Stimulated activated CD4-positive, alpha-beta T cell treated with anti-CD3 and anti-CD28 coated beads, Interleukin-2, amount 100 ng/mL, for 48 hours (primary cell): ENCODE data around the gene SVOP.
"Not testable (repeated sequence)": the region's sequence is repeated elsewhere in the genome, so short reads cannot be mapped to it uniquely, and the experiment has no call there.

ENCODE experiments used
- DNase-seq, 2 donors: peaks; one replicate each; pipeline ENCODE4 v3.0.0-alpha.2; 2020

SVOP gene

DNA sequence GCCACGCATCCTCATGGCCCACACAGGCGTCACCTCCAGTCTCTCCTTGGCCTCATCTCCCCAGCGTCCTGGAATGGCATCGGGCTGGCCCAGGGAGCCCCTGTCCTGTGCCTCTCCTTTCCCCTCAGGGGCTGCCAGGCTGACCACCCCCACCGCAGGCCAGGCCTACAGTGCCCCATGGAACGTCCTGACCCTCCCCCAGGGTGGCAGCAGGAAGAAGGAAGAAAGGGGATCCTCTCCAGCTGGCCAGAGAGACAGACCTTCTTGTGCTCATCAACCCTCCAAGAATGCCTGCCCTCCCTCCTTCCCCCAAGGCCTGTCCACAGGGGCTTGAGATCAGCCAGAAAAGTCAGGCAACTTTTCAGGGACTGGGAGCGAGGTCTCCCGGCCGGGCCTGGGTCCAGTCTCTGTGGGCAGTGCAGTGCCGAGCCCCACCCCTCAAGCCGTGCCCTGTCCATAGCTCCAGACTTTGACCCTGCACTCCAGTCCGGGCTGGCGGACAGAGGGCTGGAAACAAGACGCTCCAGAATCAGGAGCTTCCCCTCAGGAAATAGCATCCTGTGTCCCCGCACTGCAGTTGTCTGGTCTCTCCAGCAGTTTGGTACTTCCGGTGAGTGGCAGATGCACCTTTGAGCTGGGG is 141.1 kb downstream of the SVOP start, which contains the start of gene DAO:
TSS of gene DAO (plus strand) at position 478 of the 640 bp plus-strand sequence. CDS start 4,915 bp downstream, outside the sequence.
- no peak for DNase-seq

DNA sequence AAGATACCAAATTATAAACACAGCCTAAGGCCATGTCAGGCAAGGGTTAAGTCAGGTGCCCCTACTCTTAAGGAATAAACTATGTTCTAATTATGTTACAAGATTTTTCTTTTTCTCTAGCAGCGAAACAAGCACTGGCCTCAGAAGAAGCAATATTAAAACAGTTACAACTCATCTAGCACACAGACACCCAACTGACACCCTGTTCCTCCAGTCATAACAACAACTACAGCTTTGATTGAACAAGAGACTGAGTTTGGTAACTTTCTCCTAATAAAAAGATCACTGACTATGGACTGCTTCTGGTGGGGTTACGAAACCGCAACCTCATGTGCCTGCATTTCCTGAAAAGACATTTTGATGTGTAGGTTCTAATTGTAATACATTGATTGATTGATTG is 144.3 kb downstream of the SVOP start:
- DNase-seq = no peak

- no peak for DNase-seq
These were observed 145.0 kb downstream of the SVOP start for GRCh38 chr12:108875682-108876361.

DNA sequence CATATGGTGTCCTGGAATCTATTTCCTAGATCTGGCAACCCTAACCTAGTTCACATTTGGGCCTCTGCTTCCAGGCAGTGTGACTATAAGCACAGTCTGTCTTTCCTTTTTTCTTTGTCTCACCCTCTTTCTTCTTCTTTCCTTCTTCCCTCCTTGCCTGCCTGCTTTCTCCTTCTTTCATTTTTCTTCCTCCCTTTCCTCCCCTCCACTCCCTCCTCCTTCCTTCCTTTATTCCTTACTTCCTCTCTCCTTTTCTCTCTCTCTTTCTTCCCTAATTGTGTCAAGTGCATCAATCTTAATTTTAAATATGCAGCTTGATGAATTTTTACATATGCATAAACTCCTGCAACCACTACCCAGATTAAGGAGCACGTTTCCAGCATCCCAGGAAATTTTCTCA is 145.6 kb downstream of the SVOP start:
- DNase-seq = no peak

GRCh38 chr12:108868781-108869180 is 152.1 kb downstream of the SVOP start:
- DNase-seq = no peak

GRCh38 chr12:108866083-108866482 is 154.8 kb downstream of the SVOP start:
- DNase-seq = not testable (repeated sequence)

- no peak for DNase-seq
These were observed 155.7 kb downstream of the SVOP start for GRCh38 chr12:108865169-108865568.

DNA sequence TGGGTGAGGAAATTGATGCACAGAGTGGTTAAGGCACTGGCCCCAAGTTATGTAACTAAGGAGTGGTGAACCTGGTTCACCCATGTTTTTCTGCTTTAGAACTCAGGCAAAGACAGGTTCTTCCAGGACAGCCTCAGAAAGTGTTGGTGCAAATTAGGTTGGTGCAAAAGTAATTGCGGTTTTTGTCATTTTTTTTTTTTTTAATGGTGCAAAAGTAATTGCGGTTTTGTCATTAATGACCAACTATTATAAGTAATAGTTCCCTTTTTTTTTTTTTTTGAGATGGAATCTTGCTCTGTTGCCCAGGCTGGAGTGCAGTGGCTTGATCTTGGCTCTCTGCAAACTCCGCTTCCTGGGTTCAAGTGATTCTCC is 158.3 kb downstream of the SVOP start:
- no peak for DNase-seq

DNA sequence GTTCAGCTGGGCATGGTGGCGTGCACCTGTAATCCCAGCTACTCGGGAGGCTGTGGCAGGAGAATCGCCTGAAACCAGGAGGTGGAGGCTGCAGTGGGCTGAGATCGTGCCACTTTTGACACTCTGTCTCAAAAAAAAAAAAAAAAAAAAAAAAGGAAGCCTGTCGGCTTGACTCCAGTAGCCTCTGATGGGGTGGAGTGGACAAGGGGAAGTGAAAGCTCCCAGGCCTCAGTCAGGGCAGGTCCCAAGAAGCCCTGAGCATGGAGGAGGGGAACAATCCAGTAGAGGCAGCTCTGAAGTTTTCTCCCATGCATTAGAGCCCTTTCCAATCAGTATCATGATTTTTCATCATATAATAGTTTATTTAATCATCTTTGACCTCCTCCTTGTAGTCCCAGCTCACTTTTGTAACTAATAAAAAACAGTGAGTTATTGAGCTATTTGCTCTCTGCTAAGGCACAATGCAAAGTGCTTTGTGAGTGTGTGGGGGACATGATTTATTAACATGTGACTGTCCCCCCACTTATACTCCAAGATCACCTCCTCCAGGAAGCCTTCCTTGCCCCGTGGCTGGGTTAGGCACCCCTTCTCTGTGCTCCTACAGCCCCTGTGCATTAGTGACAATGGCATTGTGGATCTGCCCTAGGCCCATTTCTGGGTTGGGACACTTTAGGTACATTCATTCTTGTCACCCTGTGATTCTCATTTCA is 158.8 kb downstream of the SVOP start:
- no peak for DNase-seq

GRCh38 chr12:108860443-108860842 is 160.4 kb downstream of the SVOP start:
- no peak for DNase-seq

DNA sequence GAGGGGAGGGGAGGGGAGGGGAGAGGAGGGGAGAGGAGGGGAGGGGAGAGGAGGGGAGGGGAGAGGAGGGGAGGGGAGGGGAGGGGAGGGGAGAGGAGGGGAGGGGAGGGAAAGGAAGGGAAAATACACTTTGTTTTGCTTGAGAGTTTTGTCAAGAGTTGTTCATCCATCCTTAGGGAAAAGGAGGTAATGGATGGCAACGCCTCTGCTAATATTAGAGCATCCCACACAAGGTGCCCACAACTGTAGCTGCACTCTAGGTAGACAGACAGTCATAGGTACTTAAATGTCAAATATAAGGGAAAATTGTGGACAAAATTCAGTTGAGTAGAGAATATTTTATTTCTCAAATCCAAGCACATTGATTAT is 161.0 kb downstream of the SVOP start:
- no peak for DNase-seq

GRCh38 chr12:108859141-108859922 is 161.5 kb downstream of the SVOP start:
- DNase-seq = not testable (repeated sequence)

GRCh38 chr12:108858311-108859074 is 162.4 kb downstream of the SVOP start:
- no peak for DNase-seq
